HCT116 (cell line): ENCODE measurements around the gene GORASP1. TPM values are rescaled to one million over a fixed set of nuclear protein-coding genes. Genes with fewer than 3 reads are reported as not detected.

Experiments used
- ATAC-seq: fragments of 200-7000 bp; cut with Tn5 transposase; 2 replicates; pipeline ENCODE4 v1.9.1; 2020; ENCODE audit warnings: mild to moderate bottlenecking, moderate library complexity
- BruUV-seq: library from RNA; stranded (reverse); fragments of 400-500 nt; replicated peaks from 2 replicates; lab custom pipeline; 2021; lab: Mats Ljungman, UMichigan
- CTCF ChIA-PET: fragments of 300-600 bp; sonication (Branson Sonifier 250); formaldehyde crosslinking; loops from one replicate; lab custom pipeline; 2021; ENCODE audit warnings: antibody characterized with exemption; lab: Charles Lee
- POLR2A ChIA-PET: fragments of 300-600, 350-600 bp; sonication (Branson Sonifier 250); formaldehyde crosslinking; loops from one replicate; lab custom pipeline; 2021; ENCODE audit warnings: antibody characterized with exemption; lab: Charles Lee
- RAD21 ChIA-PET, 2 experiments: fragments of 300-600 bp; sonication (Branson Sonifier 250); formaldehyde crosslinking; loops; one replicate each; lab custom pipeline; 2023; ENCODE audit warnings: low total read pairs in 2 of 2; ENCODE audit not compliant: uncharacterized antibody in 2 of 2, unreplicated experiment in 2 of 2, low non-redundant PET in 1 of 2; lab: Charles Lee
- DNase-seq: peaks from one replicate; pipeline ENCODE4 v3.0.0-alpha.2; 2010; ENCODE audit warnings: low read depth, low spot score
- H2AFZ ChIP-seq: fragments of 200-600 bp; shearing (Covaris generic), sonication (generic); 2 replicates; pipeline ENCODE4 v1.6.1; 2017; ENCODE audit warnings: low read depth, mixed run types, mixed read lengths, antibody characterized with exemption, low read length; ENCODE audit not compliant: poor library complexity, severe bottlenecking
- H3K27ac ChIP-seq: 2 replicates; pipeline ENCODE4 v1.5.1; 2012; ENCODE audit warnings: low read depth, low read length
- H3K27me3 ChIP-seq: fragments of 200-600 bp; sonication (generic); 2 replicates; pipeline ENCODE4 v1.6.1; 2016; ENCODE audit warnings: mixed run types, low read length, mixed read lengths; ENCODE audit not compliant: insufficient read depth
- H3K36me3 ChIP-seq, 2 experiments: fragments of 200-500 bp in 1 of 2; fragments of 200-600 bp in 1 of 2; sonication (Bioruptor generic) in 1 of 2; sonication (generic) in 1 of 2; 2 replicates each; pipeline versions ENCODE4 v1.5.1 to v1.6.1; 2014 to 2016; ENCODE audit warnings: low read length in 2 of 2, inconsistent platforms in 1 of 2, mixed read lengths in 1 of 2, mixed run types in 1 of 2; ENCODE audit not compliant: insufficient read depth in 2 of 2, control insufficient read depth in 1 of 2
- H3K4me1 ChIP-seq, 2 experiments: fragments of 200-600 bp in 1 of 2; sonication (generic) in 1 of 2; 2 replicates each; pipeline versions ENCODE4 v1.5.1 to v1.6.1; 2012 to 2017; ENCODE audit warnings: low read length in 2 of 2, inconsistent platforms in 1 of 2, mild to moderate bottlenecking in 1 of 2, mixed read lengths in 1 of 2, mixed run types in 1 of 2, moderate library complexity in 1 of 2; ENCODE audit not compliant: insufficient read depth in 2 of 2, control insufficient read depth in 1 of 2
- H3K4me2 ChIP-seq: fragments of 200-600 bp; sonication (generic); 2 replicates; pipeline ENCODE4 v1.6.1; 2017; ENCODE audit warnings: mixed run types, low read length, mixed read lengths
- H3K4me3 ChIP-seq, 2 experiments: fragments of 200-600 bp in 1 of 2; sonication (generic) in 1 of 2; replicated peaks in 1 of 2; 2 replicates each; pipeline ENCODE4 v1.5.1; 2011 to 2016; ENCODE audit warnings: low read length in 2 of 2, control low read depth in 1 of 2, low read depth in 1 of 2, mild to moderate bottlenecking in 1 of 2, mixed read lengths in 1 of 2, mixed run types in 1 of 2
- H3K79me2 ChIP-seq: fragments of 200-600 bp; sonication (generic); 2 replicates; pipeline ENCODE4 v1.6.1; 2017; ENCODE audit warnings: mild to moderate bottlenecking, mixed run types, low read length, moderate library complexity, mixed read lengths; ENCODE audit not compliant: insufficient read depth
- H3K9ac ChIP-seq: fragments of 200-600 bp; sonication (generic); 2 replicates; pipeline ENCODE4 v1.6.1; 2016; ENCODE audit warnings: low read length, mixed read lengths
- H3K9me2 ChIP-seq: fragments of 200-600 bp; sonication (generic), shearing (Covaris generic); 2 replicates; pipeline ENCODE4 v1.6.1; 2017; ENCODE audit warnings: mixed run types, mild to moderate bottlenecking, moderate library complexity; ENCODE audit not compliant: insufficient read depth
- H3K9me3 ChIP-seq, 2 experiments: fragments of 200-500 bp in 1 of 2; fragments of 200-600 bp in 1 of 2; sonication (Bioruptor generic) in 1 of 2; sonication (generic) in 1 of 2; 2 replicates each; pipeline ENCODE4 v1.6.1; 2014 to 2017; ENCODE audit warnings: low read length in 2 of 2, mixed read lengths in 2 of 2, inconsistent platforms in 1 of 2, low read depth in 1 of 2, mild to moderate bottlenecking in 1 of 2, mixed run types in 1 of 2, moderate library complexity in 1 of 2; ENCODE audit not compliant: control insufficient read depth in 1 of 2, insufficient read depth in 1 of 2
- H4K20me1 ChIP-seq: fragments of 200-600 bp; sonication (generic), shearing (Covaris generic); 2 replicates; pipeline ENCODE4 v1.6.1; 2017; ENCODE audit warnings: mixed run types, mild to moderate bottlenecking, moderate library complexity; ENCODE audit not compliant: insufficient read depth
- CBX3 ChIP-seq: IDR thresholded peaks from 2 replicates; pipeline ENCODE4 v1.6.1; 2012; ENCODE audit warnings: low read depth
- CEBPB ChIP-seq: IDR thresholded peaks from 2 replicates; pipeline ENCODE4 v1.6.1; 2012; ENCODE audit warnings: low read depth
- EGR1 ChIP-seq: IDR thresholded peaks from 2 replicates; pipeline ENCODE4 v1.6.1; 2012; ENCODE audit warnings: low read depth
- ELF1 ChIP-seq: IDR thresholded peaks from 2 replicates; pipeline ENCODE4 v1.6.1; 2012; ENCODE audit warnings: low read depth, borderline replicate concordance
- EZH2 ChIP-seq: fragments of 200-600 bp; sonication (generic); IDR thresholded peaks from 2 replicates; pipeline ENCODE4 v1.6.1; 2017; ENCODE audit warnings: antibody characterized with exemption, mixed run types
- FOSL1 ChIP-seq: IDR thresholded peaks from 2 replicates; pipeline ENCODE4 v1.6.1; 2012; ENCODE audit warnings: low read depth
- JUND ChIP-seq: IDR thresholded peaks from 2 replicates; pipeline ENCODE4 v1.6.1; 2012
- POLR2A ChIP-seq: IDR thresholded peaks from 2 replicates; pipeline ENCODE4 v1.7.0; 2011; ENCODE audit warnings: borderline replicate concordance; ENCODE audit not compliant: insufficient read depth, insufficient read length; ENCODE audit errors: extremely low read depth
- POLR2AphosphoS5 ChIP-seq: IDR thresholded peaks from 2 replicates; pipeline ENCODE4 v1.6.1; 2011; ENCODE audit warnings: mild to moderate bottlenecking, low read depth, low read length, moderate library complexity
- SIN3A ChIP-seq: IDR thresholded peaks from 2 replicates; pipeline ENCODE4 v1.6.1; 2012; ENCODE audit warnings: low read depth
- SRF ChIP-seq: IDR thresholded peaks from 2 replicates; pipeline ENCODE4 v1.6.1; 2012; ENCODE audit warnings: low read depth
- ZFX ChIP-seq: fragments of 450-650 bp; IDR thresholded peaks from 2 replicates; pipeline ENCODE4 v1.6.1; 2017
- intact Hi-C: fragments of 100-400 bp; cut with micrococcal nuclease; formaldehyde crosslinking; loops from 2 replicates; pipeline ENCODE4 v1.10.0; 2022
- total RNA-seq: library from RNA; stranded (reverse); gene quantifications from one replicate; pipeline ENCODE4 v1.2.1, GENCODE V29; 2021; ENCODE audit not compliant: unreplicated experiment
- TF ChIP-seq, protein P1 (sequence below): IDR thresholded peaks from 2 replicates; pipeline ENCODE4 v1.6.1; 2012
- TF ChIP-seq, protein P2 (sequence below): IDR thresholded peaks from 2 replicates; pipeline ENCODE4 v1.6.1; 2012
- TF ChIP-seq, protein P3 (sequence below), 3 experiments: fragments of 200-600 bp in 1 of 3; sonication (generic) in 1 of 3; IDR thresholded peaks in 2 of 3; conservative IDR thresholded peaks in 1 of 3; 2 replicates each; pipeline ENCODE4 v1.5.1; 2012 to 2017; ENCODE audit warnings: low read depth in 2 of 3, low read length in 2 of 3, antibody characterized with exemption in 1 of 3, borderline replicate concordance in 1 of 3, control low read depth in 1 of 3, mild to moderate bottlenecking in 1 of 3, mixed read lengths in 1 of 3, mixed run types in 1 of 3, moderate library complexity in 1 of 3; ENCODE audit not compliant: insufficient read depth in 1 of 3
- TF ChIP-seq, protein P4 (sequence below): IDR thresholded peaks from 2 replicates; pipeline ENCODE4 v1.6.1; 2012; ENCODE audit warnings: low read depth
- TF ChIP-seq, protein P5 (sequence below): IDR thresholded peaks from 2 replicates; pipeline ENCODE4 v1.6.1; 2011; ENCODE audit warnings: mild to moderate bottlenecking, low read length, moderate library complexity; ENCODE audit not compliant: insufficient replicate concordance; ENCODE audit errors: extremely low read depth

The GORASP1 gene
- total RNA-seq, 1 experiment from 2014 or later: 38.8 TPM

DNA sequence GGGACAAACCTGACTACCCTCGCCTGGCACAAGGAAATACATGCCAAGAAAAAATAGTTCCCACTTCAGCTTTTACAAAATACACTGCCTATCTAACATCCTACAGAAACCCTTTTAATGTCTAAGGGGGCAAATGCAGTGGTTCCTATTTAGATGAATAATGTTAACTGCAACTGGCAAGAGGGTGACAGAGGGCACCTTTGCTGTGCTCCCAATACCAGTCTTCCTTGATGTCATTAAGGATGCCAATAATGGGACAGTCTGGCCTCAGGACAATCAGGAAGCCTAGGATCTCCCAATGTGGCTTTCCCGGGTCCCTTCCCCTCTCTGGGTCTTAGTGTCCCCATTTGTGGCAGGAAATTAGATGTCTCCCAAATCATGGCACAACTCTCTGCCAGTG is 32.0 kb upstream of the GORASP1 start:
- Histone ChIP-seq H3K79me2 (peaks cover 8% of the 10 kb centered on the region; the same call in 1 of the 2 replicates), H3K4me2 (no peak overlapping the region), H2AFZ (no peak overlapping the region), H3K9me2 (no peaks in the 10 kb centered on the region), H3K9ac (no peak overlapping the region), H3K27me3 (no peaks in the 10 kb centered on the region), H3K9me3 (no peaks in the 10 kb centered on the region), H4K20me1 (no peaks in the 10 kb centered on the region), H3K4me1 (peaks cover 34 to 37% of the 10 kb centered on the region in 2 experiments), H3K4me3 (no peak overlapping the region), H3K27ac (no peak overlapping the region), H3K36me3 (peaks cover 13 to 22% of the 10 kb centered on the region in 2 experiments)
- no TSS peak for BruUV-seq
- CTCF ChIA-PET: no interaction called here
- ATAC-seq (no peak), DNase-seq (no peak)
- TF ChIP-seq SIN3A (no peak), FOSL1 (no peak), ZFX (no peak), EGR1 (no peak), POLR2AphosphoS5 (no peak), SRF (no peak), EZH2 (no peak), CBX3 (no peak), POLR2A (no peak), JUND (no peak), ELF1 (no peak), CEBPB (no peak)
- TF ChIP-seq, protein P1, sequence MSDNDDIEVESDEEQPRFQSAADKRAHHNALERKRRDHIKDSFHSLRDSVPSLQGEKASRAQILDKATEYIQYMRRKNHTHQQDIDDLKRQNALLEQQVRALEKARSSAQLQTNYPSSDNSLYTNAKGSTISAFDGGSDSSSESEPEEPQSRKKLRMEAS: no peak
- TF ChIP-seq, protein P2, sequence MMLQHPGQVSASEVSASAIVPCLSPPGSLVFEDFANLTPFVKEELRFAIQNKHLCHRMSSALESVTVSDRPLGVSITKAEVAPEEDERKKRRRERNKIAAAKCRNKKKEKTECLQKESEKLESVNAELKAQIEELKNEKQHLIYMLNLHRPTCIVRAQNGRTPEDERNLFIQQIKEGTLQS: no peak
- TF ChIP-seq, protein P3, sequence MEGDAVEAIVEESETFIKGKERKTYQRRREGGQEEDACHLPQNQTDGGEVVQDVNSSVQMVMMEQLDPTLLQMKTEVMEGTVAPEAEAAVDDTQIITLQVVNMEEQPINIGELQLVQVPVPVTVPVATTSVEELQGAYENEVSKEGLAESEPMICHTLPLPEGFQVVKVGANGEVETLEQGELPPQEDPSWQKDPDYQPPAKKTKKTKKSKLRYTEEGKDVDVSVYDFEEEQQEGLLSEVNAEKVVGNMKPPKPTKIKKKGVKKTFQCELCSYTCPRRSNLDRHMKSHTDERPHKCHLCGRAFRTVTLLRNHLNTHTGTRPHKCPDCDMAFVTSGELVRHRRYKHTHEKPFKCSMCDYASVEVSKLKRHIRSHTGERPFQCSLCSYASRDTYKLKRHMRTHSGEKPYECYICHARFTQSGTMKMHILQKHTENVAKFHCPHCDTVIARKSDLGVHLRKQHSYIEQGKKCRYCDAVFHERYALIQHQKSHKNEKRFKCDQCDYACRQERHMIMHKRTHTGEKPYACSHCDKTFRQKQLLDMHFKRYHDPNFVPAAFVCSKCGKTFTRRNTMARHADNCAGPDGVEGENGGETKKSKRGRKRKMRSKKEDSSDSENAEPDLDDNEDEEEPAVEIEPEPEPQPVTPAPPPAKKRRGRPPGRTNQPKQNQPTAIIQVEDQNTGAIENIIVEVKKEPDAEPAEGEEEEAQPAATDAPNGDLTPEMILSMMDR (IDR thresholded peaks at IDR 0.05 in 2 of 3, conservative IDR thresholded peaks at IDR 0.05 in 1 of 3; ENCODE audit: borderline replicate concordance in 1 of 3, insufficient read depth in 1 of 3, low read depth in 2 of 3, low read length in 2 of 3): no peak
- TF ChIP-seq, protein P4, sequence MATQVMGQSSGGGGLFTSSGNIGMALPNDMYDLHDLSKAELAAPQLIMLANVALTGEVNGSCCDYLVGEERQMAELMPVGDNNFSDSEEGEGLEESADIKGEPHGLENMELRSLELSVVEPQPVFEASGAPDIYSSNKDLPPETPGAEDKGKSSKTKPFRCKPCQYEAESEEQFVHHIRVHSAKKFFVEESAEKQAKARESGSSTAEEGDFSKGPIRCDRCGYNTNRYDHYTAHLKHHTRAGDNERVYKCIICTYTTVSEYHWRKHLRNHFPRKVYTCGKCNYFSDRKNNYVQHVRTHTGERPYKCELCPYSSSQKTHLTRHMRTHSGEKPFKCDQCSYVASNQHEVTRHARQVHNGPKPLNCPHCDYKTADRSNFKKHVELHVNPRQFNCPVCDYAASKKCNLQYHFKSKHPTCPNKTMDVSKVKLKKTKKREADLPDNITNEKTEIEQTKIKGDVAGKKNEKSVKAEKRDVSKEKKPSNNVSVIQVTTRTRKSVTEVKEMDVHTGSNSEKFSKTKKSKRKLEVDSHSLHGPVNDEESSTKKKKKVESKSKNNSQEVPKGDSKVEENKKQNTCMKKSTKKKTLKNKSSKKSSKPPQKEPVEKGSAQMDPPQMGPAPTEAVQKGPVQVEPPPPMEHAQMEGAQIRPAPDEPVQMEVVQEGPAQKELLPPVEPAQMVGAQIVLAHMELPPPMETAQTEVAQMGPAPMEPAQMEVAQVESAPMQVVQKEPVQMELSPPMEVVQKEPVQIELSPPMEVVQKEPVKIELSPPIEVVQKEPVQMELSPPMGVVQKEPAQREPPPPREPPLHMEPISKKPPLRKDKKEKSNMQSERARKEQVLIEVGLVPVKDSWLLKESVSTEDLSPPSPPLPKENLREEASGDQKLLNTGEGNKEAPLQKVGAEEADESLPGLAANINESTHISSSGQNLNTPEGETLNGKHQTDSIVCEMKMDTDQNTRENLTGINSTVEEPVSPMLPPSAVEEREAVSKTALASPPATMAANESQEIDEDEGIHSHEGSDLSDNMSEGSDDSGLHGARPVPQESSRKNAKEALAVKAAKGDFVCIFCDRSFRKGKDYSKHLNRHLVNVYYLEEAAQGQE: no peak
- TF ChIP-seq, protein P5, sequence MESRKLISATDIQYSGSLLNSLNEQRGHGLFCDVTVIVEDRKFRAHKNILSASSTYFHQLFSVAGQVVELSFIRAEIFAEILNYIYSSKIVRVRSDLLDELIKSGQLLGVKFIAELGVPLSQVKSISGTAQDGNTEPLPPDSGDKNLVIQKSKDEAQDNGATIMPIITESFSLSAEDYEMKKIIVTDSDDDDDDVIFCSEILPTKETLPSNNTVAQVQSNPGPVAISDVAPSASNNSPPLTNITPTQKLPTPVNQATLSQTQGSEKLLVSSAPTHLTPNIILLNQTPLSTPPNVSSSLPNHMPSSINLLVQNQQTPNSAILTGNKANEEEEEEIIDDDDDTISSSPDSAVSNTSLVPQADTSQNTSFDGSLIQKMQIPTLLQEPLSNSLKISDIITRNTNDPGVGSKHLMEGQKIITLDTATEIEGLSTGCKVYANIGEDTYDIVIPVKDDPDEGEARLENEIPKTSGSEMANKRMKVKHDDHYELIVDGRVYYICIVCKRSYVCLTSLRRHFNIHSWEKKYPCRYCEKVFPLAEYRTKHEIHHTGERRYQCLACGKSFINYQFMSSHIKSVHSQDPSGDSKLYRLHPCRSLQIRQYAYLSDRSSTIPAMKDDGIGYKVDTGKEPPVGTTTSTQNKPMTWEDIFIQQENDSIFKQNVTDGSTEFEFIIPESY: no peak
- POLR2A ChIA-PET: no interaction called here
- intact Hi-C loops: no loop called here
- RAD21 ChIA-PET: no interaction called here
